ENCODE data around the gene CATSPER1.

The CATSPER1 gene

GRCh38 chr11:66062408-66062807 lies 36.1 kb upstream of the CATSPER1 start:
- no peak for ATAC-seq
- TF ChIP-seq CREB5 (CRISPR knock-in tag; IDR thresholded peaks at IDR 0.05; ENCODE audit: low read depth) = no peak
- no peak for TF ChIP-seq POU6F1 (CRISPR knock-in tag; IDR thresholded peaks at IDR 0.05; ENCODE audit: borderline replicate concordance, low read depth)
- TF ChIP-seq CSDC2 (CRISPR knock-in tag; IDR thresholded peaks at IDR 0.05) = no peak
- no peak for TF ChIP-seq TSHZ2 (CRISPR knock-in tag; IDR thresholded peaks at IDR 0.05)
- TF ChIP-seq ARNTL (CRISPR knock-in tag; IDR thresholded peaks at IDR 0.05; ENCODE audit: borderline replicate concordance, low read depth) = no peak
- TF ChIP-seq PPARA (CRISPR knock-in tag; IDR thresholded peaks at IDR 0.05; ENCODE audit: borderline replicate concordance) = no peak
- no peak for TF ChIP-seq ESRRG (CRISPR knock-in tag; IDR thresholded peaks at IDR 0.05)

GRCh38 chr11:66061268-66061667 lies 35.0 kb upstream of the CATSPER1 start:
- no peak for ATAC-seq
- TF ChIP-seq ZFP30 (CRISPR knock-in tag; IDR thresholded peaks at IDR 0.05) (no peak), GLIS3 (CRISPR knock-in tag; IDR thresholded peaks at IDR 0.05) (no peak), PPARA (CRISPR knock-in tag; IDR thresholded peaks at IDR 0.05; ENCODE audit: borderline replicate concordance) (no peak), RARB (CRISPR knock-in tag; IDR thresholded peaks at IDR 0.05) (no peak), ZNF565 (CRISPR knock-in tag; conservative IDR thresholded peaks at IDR 0.05; ENCODE audit: low read depth) (no peak), ZNF8 (CRISPR knock-in tag; IDR thresholded peaks at IDR 0.05) (no peak), CSRNP3 (CRISPR knock-in tag; IDR thresholded peaks at IDR 0.05) (no peak), POU6F1 (CRISPR knock-in tag; IDR thresholded peaks at IDR 0.05; ENCODE audit: borderline replicate concordance, low read depth) (no peak)

GRCh38 chr11:66059966-66060680 lies 33.8 kb upstream of the CATSPER1 start:
- no peak for ATAC-seq
- TF ChIP-seq SNAI2 (CRISPR knock-in tag; IDR thresholded peaks at IDR 0.05) (no peak), PPARA (CRISPR knock-in tag; IDR thresholded peaks at IDR 0.05; ENCODE audit: borderline replicate concordance) (no peak), TSHZ2 (CRISPR knock-in tag; IDR thresholded peaks at IDR 0.05) (no peak), ZNF8 (CRISPR knock-in tag; IDR thresholded peaks at IDR 0.05) (no peak), CREB5 (CRISPR knock-in tag; IDR thresholded peaks at IDR 0.05; ENCODE audit: low read depth) (no peak), POU6F1 (CRISPR knock-in tag; IDR thresholded peaks at IDR 0.05; ENCODE audit: borderline replicate concordance, low read depth) (no peak), PATZ1 (CRISPR knock-in tag; IDR thresholded peaks at IDR 0.05; ENCODE audit: borderline replicate concordance) (no peak), ZC3H10 (CRISPR knock-in tag; IDR thresholded peaks at IDR 0.05) (no peak), ISL1 (CRISPR knock-in tag; IDR thresholded peaks at IDR 0.05) (no peak), ZNF70 (CRISPR knock-in tag; IDR thresholded peaks at IDR 0.05) (no peak), CSDC2 (CRISPR knock-in tag; IDR thresholded peaks at IDR 0.05) (no peak), ARNTL (CRISPR knock-in tag; IDR thresholded peaks at IDR 0.05; ENCODE audit: borderline replicate concordance, low read depth) (no peak)
